PFSK-1 (cell line): Measurements from ENCODE around the gene ZMYND15.

Experiments used
- POLR2AphosphoS5 ChIP-seq: IDR thresholded peaks from 2 replicates; pipeline ENCODE4 v1.6.1; 2012; ENCODE audit warnings: low read depth, mild to moderate bottlenecking, control low read depth, low read length, moderate library complexity
- SIN3A ChIP-seq: IDR thresholded peaks from 2 replicates; pipeline ENCODE4 v1.6.1; 2012; ENCODE audit warnings: mild to moderate bottlenecking, low read length, moderate library complexity, borderline replicate concordance; ENCODE audit not compliant: insufficient read depth
- TAF1 ChIP-seq: IDR thresholded peaks from 2 replicates; pipeline ENCODE4 v1.6.1; 2012; ENCODE audit warnings: low read length, control low read depth, borderline replicate concordance; ENCODE audit not compliant: insufficient read depth

DNA sequence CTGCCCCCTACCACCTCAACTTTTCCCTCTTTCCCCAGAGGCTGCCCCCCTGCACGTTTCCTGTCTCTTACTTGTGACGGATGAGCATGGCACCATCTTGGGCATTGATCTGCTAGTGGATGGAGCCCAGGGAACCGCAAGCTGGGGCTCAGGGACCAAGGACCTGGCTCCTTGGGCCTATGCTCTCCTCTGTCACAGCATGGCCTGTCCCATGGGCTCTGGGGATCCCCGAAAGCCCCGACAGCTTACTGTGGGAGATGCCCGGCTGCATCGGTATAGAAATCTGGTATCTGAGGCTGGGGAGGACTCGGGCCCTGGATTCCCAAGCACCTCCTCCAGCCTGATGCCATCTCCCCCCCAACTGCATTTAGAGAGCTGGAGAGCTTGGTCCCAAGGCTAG is 1.9 kb downstream of the ZMYND15 start:
- TF ChIP-seq POLR2AphosphoS5 (no peak), TAF1 (no peak), SIN3A (no peak)
